HG03558 (cell line): Measurements from ENCODE around the gene TSHZ3.

Experiments
- ATAC-seq: cut with Tn5 transposase; IDR thresholded peaks from one replicate; pipeline ENCODE4 v1.9.1; 2021; ENCODE audit warnings: moderate number of reproducible peaks; ENCODE audit not compliant: unreplicated experiment; ENCODE audit errors: extremely low read depth

TSHZ3 gene

GRCh38 chr19:31296741-31297390 lies 52.4 kb downstream of the TSHZ3 start:
- no peak for ATAC-seq

GRCh38 chr19:31294189-31294588 lies 55.0 kb downstream of the TSHZ3 start:
- no peak for ATAC-seq

- ATAC-seq, result no peak
Measured at GRCh38 chr19:31292639-31293185, 56.5 kb downstream of the TSHZ3 start.

- no peak for ATAC-seq
Measured at GRCh38 chr19:31290931-31291590, 58.2 kb downstream of the TSHZ3 start.

GRCh38 chr19:31289976-31290375 lies 59.3 kb downstream of the TSHZ3 start:
- ATAC-seq, result no peak

- ATAC-seq, result no peak
Measured at GRCh38 chr19:31289381-31289880, 59.8 kb downstream of the TSHZ3 start.

GRCh38 chr19:31286491-31286890 lies 62.7 kb downstream of the TSHZ3 start:
- ATAC-seq, result no peak

GRCh38 chr19:31285744-31286143 lies 63.5 kb downstream of the TSHZ3 start:
- ATAC-seq, result no peak

- no peak for ATAC-seq
Measured at GRCh38 chr19:31284621-31285020, 64.6 kb downstream of the TSHZ3 start.

GRCh38 chr19:31283701-31284100 lies 65.5 kb downstream of the TSHZ3 start:
- no peak for ATAC-seq

GRCh38 chr19:31282346-31282745 lies 66.9 kb downstream of the TSHZ3 start:
- no peak for ATAC-seq

GRCh38 chr19:31280287-31281006 lies 68.8 kb downstream of the TSHZ3 start:
- no peak for ATAC-seq

- ATAC-seq, result no peak
Measured at GRCh38 chr19:31279436-31279765, 69.8 kb downstream of the TSHZ3 start.

GRCh38 chr19:31278555-31279435 lies 70.4 kb downstream of the TSHZ3 start:
- no peak for ATAC-seq

GRCh38 chr19:31277516-31277915 lies 71.7 kb downstream of the TSHZ3 start:
- no peak for ATAC-seq

- ATAC-seq, result no peak
Measured at GRCh38 chr19:31276831-31277230, 72.4 kb downstream of the TSHZ3 start.

GRCh38 chr19:31275068-31275334 lies 74.2 kb downstream of the TSHZ3 start:
- ATAC-seq, result no peak

GRCh38 chr19:31274251-31275067 lies 74.8 kb downstream of the TSHZ3 start:
- no peak for ATAC-seq

- no peak for ATAC-seq
Measured at GRCh38 chr19:31272583-31273106, 76.6 kb downstream of the TSHZ3 start.
